BJ (cell line): ENCODE measurements around the gene PDLIM7. TPM values are rescaled to one million over a fixed set of nuclear protein-coding genes. Genes with fewer than 3 reads are reported as not detected.

Experiments used
- CTCF ChIA-PET: fragments of 350-600 bp; formaldehyde crosslinking; extraction: SDS; loops from one replicate; lab custom pipeline; 2021; ENCODE audit warnings: antibody characterized with exemption, inconsistent platforms; lab: Yijun Ruan, JAX
- POLR2A ChIA-PET: fragments of 300-600 bp; sonication (Branson Sonifier 250); formaldehyde crosslinking; extraction: SDS; loops from one replicate; lab custom pipeline; 2021; ENCODE audit warnings: antibody characterized with exemption; lab: Charles Lee
- DNase-seq: peaks from one replicate; pipeline ENCODE4 v3.0.0-alpha.2; 2011; ENCODE audit warnings: low read depth
- H3K27me3 ChIP-seq: 2 replicates; pipeline ENCODE4 v1.6.0; 2011; ENCODE audit warnings: low read length; ENCODE audit not compliant: control insufficient read depth, insufficient read depth
- H3K36me3 ChIP-seq: 2 replicates; pipeline ENCODE4 v1.5.1; 2011; ENCODE audit warnings: low read length; ENCODE audit not compliant: control insufficient read depth, insufficient read depth
- H3K4me3 ChIP-seq: 2 replicates; pipeline ENCODE4 v1.5.1; 2011; ENCODE audit warnings: low read depth, mild to moderate bottlenecking, control low read depth, low read length
- polyA plus RNA-seq: library from polyadenylated mRNA; depleted of rRNA; stranded (reverse); fragments of >200 nt; gene quantifications from 2 replicates; pipeline ENCODE4 v1.2.3, GENCODE V29; 2011
- TF ChIP-seq, protein P1 (sequence below): IDR thresholded peaks from 2 replicates; pipeline ENCODE4 v1.5.1; 2011; ENCODE audit warnings: low read depth, mild to moderate bottlenecking, control low read depth, inconsistent platforms, low read length, moderate library complexity; ENCODE audit not compliant: insufficient read depth

PDLIM7 gene
- polyA plus RNA-seq, 1 experiment: 624 TPM

DNA sequence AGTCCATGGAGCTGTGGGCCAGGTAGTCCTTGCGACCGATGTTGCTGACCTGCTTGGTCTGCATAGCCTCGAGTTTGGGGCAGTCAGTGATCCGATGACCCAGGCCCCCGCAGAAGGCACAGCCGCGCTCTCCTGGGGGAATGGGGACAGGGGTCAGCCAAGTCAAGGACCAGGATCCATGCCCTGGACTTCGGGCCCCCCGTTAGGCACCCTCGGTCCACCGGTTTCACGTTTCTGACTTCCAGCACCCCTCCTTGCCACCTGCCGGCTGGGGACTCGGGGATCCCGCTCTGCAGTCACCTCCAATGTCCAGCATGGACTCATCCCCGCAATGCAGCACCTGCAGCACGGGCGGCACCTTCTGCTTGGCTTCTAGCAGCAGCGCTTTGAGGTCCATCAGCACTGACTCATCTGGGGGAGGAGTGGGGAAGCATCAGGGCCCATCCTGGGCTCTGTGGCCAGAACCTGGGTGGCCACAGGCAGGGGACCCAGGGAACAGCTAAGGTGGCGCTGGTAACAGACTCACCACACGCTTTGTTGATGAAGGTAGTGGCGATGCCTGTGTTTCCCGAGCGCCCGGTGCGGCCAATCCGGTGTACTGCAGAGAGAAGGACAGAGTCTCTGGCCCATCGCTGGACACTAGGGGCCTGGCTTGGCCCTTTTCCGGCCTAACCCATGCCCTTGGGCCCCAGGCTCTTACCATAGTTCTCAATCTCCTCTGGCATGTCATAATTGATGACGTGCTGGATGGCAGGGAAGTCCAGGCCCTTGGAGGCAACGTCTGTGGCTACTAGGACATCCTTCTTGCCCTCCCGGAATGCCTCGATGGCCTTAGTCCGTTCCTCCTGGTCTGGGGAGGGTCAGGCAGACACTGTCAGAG is 14.6 kb upstream of the PDLIM7 start:
- TF ChIP-seq, protein P1, sequence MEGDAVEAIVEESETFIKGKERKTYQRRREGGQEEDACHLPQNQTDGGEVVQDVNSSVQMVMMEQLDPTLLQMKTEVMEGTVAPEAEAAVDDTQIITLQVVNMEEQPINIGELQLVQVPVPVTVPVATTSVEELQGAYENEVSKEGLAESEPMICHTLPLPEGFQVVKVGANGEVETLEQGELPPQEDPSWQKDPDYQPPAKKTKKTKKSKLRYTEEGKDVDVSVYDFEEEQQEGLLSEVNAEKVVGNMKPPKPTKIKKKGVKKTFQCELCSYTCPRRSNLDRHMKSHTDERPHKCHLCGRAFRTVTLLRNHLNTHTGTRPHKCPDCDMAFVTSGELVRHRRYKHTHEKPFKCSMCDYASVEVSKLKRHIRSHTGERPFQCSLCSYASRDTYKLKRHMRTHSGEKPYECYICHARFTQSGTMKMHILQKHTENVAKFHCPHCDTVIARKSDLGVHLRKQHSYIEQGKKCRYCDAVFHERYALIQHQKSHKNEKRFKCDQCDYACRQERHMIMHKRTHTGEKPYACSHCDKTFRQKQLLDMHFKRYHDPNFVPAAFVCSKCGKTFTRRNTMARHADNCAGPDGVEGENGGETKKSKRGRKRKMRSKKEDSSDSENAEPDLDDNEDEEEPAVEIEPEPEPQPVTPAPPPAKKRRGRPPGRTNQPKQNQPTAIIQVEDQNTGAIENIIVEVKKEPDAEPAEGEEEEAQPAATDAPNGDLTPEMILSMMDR: no peak

DNA sequence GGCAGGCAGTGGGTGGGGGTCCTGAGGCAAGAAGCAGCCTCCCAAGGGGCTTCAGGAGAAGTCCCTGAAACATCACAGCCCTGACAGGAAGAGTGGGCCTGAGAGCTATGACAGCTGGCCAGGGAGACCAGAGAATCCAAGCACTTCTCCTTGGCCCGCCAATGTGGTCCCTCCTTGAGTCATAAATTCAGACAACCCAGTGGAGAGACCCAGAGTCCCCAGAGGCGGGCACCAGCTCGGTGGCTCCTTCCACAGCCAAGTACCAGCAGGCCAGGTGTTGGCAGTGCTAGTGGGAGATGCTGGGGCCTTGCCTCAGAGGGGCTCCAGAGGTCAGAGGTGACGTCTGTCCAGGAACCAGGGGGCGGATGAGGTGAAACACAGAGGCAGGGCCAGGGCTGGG is 13.8 kb upstream of the PDLIM7 start:
- ChIA-PET POLR2A (no interaction called here), CTCF (interaction anchor here (0.8 to 3.6 kb wide), 2 partner anchors 10 to 20 kb away, joined by 3 to 26 read pairs; no protein-coding TSS in a partner anchor)
- H3K27me3 ChIP-seq: no peaks in the 10 kb centered on the region
- TF ChIP-seq, protein P1: no peak
- H3K36me3 ChIP-seq: peaks cover 41% of the 10 kb centered on the region
- no peak for DNase-seq
- no peak overlapping the region for H3K4me3 ChIP-seq

More for the DNA sequence above, 14.6 kb upstream of the PDLIM7 start:
- POLR2A ChIA-PET: no interaction called here
- CTCF ChIA-PET: interaction anchor here (1.1 to 3.6 kb wide), 2 partner anchors 11 to 108 kb away, joined by 3 to 26 read pairs; no protein-coding TSS in a partner anchor
- DNase-seq: no peak
- no peaks in the 10 kb centered on the region for H3K27me3 ChIP-seq
- no peak overlapping the region for H3K4me3 ChIP-seq
- peaks cover 41% of the 10 kb centered on the region for H3K36me3 ChIP-seq

DNA sequence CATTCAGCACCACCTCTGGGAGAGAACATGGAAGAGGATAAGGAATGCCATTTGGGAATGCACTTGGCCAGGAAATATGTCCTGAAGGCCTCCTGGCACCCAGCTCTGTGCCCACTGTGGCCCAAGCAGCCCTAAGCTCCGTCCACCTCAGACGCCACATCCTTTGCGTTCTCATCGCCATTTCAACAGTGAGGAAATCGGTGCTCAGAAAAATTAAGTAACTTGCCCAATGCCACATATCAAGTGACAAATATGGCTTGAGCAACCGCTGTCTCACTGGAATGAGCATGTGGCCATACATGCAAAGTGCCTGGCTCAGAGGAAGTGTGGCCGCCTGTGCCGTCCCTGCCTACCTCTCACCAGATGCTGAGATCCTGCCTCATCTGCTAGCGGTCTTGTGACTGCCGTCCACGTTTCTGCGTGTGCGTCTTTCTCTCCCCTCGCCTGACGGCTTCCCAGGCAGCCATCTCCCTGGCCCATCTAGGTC is 13.2 kb upstream of the PDLIM7 start:
- CTCF ChIA-PET: interaction anchor here (0.8 to 3.6 kb wide), 3 partner anchors 9 to 20 kb away, joined by 3 to 26 read pairs (median 3); no protein-coding TSS in a partner anchor
- H3K27me3 ChIP-seq: no peaks in the 10 kb centered on the region
- POLR2A ChIA-PET: no interaction called here
- peaks cover 41% of the 10 kb centered on the region for H3K36me3 ChIP-seq
- no peak overlapping the region for H3K4me3 ChIP-seq
- TF ChIP-seq, protein P1: no peak
- no peak for DNase-seq

DNA sequence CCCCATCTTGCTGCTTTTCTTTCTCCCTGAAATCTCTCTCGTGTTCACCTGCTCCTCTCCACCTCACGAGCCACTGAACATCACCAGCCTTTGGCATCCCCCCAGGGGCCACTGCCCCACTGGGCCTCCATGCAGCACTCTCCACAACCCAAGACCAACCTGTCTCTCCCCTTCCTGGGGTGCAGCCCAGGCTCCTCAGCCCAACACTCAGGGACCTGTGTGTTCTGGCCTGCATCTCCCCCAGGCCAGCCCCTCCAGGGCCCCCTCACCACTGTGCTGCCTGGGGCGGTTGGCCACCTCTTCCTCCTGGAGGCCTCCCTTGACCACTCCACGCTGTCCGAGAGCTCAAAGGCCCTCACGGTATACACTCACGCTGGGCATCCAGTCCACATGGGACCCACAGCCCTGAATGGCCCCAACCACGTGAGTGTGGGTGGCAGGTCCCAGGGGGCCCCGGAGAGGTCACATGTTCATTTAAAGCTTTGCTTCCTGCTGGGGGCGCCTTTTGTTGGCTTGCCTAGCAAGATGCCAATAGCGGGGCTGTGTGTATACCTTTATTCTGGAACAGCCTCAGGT is 12.7 kb upstream of the PDLIM7 start:
- TF ChIP-seq, protein P1: no peak
- CTCF ChIA-PET: interaction anchor here (0.9 to 3.6 kb wide), 3 partner anchors 9 to 106 kb away, joined by 3 to 26 read pairs (median 8); no protein-coding TSS in a partner anchor
- POLR2A ChIA-PET: no interaction called here
- Histone ChIP-seq H3K27me3 (no peaks in the 10 kb centered on the region), H3K36me3 (peaks cover 41% of the 10 kb centered on the region), H3K4me3 (no peak overlapping the region)
- no peak for DNase-seq
